ENCODE results near the gene TMF1. TPM values are rescaled to one million over a fixed set of nuclear protein-coding genes. Genes with fewer than 3 reads are reported as not detected.
A peak's percentile ranks its signal among the peaks of the same experiment; 100 is the strongest.

The TMF1 gene
- total RNA-seq, 1 donor from 2014 or later, result 39.0 TPM

DNA sequence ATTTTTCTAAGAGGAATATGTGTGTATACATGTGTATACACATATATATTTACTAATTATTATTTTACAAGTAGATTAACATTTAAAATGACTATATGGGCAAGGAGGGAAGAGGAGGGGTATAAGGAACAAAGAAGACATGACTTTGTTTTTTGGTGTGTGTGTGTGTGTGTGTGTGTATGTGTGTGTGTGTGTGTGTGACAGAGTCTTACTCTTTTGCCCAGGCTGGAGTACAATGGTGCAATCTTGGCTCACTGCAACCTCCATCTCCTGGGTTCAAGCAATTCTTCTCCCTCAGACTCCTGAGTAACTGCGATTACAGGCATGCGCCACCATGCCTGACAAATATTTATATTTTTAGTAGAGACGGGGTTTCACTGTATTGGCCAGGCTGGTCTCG lies 36.0 kb downstream of the TMF1 start:
- Mint-ChIP-seq H3K27me3 (no peaks in the 10 kb centered on the region), H3K27ac (no peak overlapping the region), H3K36me3 (ENCODE audit: low read depth) (peaks cover 20% of the 10 kb centered on the region), H3K4me1 (peaks cover 17% of the 10 kb centered on the region), H3K4me3 (no peak overlapping the region), H3K9me3 (no peaks in the 10 kb centered on the region)
- no peak for DNase-seq
- intact Hi-C loops (cut with micrococcal nuclease), result no loop called here

DNA sequence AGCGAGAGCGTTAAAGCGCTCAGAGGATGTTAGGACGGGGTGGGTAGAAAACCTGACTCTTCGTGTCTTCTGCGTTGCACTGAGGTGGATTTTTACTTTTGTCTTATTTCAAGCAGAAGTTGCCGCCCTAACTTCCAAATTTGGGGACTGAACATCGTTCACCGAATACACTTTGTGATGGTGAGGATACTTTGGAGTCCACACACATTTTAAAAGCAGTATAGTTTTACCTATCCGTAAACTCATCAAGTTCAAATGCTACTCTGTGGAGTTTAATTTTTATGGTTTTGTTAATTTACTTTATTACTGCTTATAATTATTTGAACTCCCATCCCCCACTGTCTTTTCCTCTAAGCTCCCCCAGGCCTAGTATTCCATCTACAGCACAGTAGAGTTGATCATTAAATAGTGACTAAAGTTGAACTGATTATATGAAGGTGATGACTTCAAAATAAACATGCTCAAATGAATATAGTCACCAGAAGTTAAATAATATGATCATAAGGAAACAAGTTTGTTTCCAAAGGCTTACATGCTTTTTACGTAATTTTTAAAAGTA lies 38.0 kb downstream of the TMF1 start:
- Mint-ChIP-seq H3K27me3 (no peaks in the 10 kb centered on the region), H3K27ac (peak overlapping the region; percentile 61), H3K4me3 (peak overlapping the region; percentile 85), H3K36me3 (ENCODE audit: low read depth) (peaks cover 20% of the 10 kb centered on the region), H3K4me1 (peaks cover 15% of the 10 kb centered on the region), H3K9me3 (no peaks in the 10 kb centered on the region)
- intact Hi-C loops (cut with micrococcal nuclease), result loop anchor here (2.0 kb wide), 1 partner anchor 19 kb away; no protein-coding TSS in a partner anchor
- no peak for DNase-seq

DNA sequence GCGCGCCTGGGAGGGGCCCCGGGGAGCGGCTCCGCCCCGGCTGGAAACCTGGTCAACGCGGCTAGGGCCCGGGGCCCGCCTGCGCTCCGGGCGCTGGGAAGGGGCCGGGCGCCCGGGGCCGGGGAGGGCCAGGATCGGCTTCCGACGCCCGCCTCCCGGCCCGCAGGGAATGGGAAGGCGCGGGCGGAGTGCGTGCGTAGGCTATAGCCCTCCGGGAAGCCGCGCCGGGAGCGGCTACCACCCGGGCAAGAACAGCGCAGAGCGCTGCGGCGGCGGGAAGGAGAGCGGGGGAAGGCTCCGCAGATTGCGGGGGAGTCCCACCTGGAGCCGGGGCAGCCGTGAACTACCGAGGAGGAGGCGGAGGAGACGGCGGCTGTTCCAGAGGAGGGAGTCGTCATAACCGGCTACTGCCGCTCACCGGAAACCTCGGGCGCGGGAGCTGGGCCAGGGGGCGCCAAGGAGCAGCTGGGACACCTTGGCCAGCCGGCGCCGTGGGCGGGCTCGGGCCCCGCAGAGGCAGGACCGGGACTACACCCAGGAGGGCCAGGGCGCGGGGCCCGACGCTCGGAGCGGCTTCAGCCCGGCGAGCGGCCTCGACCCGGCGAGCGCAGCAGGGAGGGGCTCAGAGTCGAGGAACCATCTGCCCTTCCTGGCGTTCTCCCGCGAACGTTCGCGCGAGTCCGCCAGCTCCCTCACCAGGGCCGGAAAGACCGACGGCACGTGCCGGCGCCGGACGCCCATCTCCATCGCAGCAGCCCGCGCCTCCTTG lies 38.7 kb downstream of the TMF1 start, which contains the start of gene EOGT:
TSS of gene EOGT (minus strand) at position 432 of the 769 bp plus-strand sequence. CDS start 3,838 bp downstream, outside the sequence.
- Mint-ChIP-seq H3K9me3 (no peaks in the 10 kb centered on the region), H3K4me1 (peaks cover 15% of the 10 kb centered on the region), H3K4me3 (peak within 1 kb of the TSS; percentile 85), H3K27me3 (no peaks in the 10 kb centered on the region), H3K36me3 (ENCODE audit: low read depth) (peaks cover 21% of the 10 kb centered on the region), H3K27ac (peak within 1 kb of the TSS; percentile 90)
- peak; percentile 95 for DNase-seq
- intact Hi-C loops (cut with micrococcal nuclease), result loop anchor here (2.0 kb wide), 3 partner anchors 19 to 71 kb away; partner anchors contain the start of gene ARL6IP5

DNA sequence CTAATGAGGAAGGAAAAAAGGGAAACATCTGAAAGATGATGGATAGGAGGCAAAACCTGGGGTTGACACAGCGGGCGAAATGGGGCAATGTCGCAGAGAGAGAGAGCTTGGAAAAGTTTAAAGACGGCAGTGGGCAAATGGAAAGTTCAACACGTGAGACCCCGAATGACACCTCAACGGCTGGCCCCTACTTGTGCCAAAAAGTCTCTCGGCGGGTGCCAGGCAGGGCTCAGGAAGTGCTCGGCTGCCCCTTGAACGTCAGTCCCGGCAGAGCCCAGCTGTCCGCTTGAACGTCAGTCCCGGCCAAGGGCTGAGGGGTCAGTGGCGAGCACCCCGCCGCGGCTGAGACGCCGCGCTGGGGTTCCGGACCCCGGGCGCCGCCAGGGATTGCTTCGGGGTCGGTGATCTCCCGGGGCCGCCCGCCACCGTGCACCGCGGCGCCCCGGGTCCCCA lies 39.3 kb downstream of the TMF1 start:
- peaks cover 15% of the 10 kb centered on the region for H3K4me1 Mint-ChIP-seq
- H3K27ac Mint-ChIP-seq, result peak overlapping the region; percentile 90
- intact Hi-C loops (cut with micrococcal nuclease), result loop anchor here (2.0 kb wide), 2 partner anchors 38 to 72 kb away; partner anchors contain the start of gene ARL6IP5
- H3K4me3 Mint-ChIP-seq, result peak overlapping the region; percentile 85
- no peaks in the 10 kb centered on the region for H3K9me3 Mint-ChIP-seq
- H3K36me3 Mint-ChIP-seq (ENCODE audit: low read depth), result peaks cover 18% of the 10 kb centered on the region
- DNase-seq, result no peak
- H3K27me3 Mint-ChIP-seq, result no peaks in the 10 kb centered on the region

DNA sequence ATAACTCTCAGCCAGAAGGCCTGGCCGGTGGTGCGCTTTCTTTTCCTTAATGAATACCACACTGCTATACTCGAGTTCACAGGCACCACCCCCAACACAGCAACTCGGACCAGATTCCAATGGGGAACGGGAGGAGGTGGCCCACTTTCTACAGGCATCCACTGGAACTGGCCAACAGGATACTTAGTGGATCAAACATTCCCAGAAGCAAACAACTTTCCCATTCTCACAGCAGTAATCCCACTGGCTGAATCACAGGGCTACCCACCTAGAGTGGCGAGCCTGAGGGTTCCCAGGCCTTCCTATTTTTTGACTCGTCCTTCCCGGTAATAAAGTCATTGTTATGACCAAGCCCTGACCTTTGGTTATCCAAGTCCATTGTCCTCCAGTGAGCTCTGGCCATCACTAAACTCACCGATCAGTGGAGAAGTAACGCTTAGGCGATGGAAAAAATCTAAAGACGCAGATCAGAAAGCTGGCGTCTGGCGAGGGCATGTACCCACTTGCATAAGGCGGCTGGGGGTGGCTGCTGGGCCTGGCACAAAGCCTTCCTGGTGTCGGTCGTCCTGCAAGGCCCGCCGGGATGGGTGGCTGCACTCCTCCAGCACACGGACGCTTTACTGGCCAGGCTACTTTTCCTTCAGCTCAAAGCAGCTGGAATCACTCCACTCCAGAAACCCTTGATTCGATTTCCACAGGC lies 39.9 kb downstream of the TMF1 start:
- H3K4me3 Mint-ChIP-seq, result peak overlapping the region; percentile 85
- H3K36me3 Mint-ChIP-seq (ENCODE audit: low read depth), result peaks cover 13% of the 10 kb centered on the region
- no peak for DNase-seq
- peaks cover 15% of the 10 kb centered on the region for H3K4me1 Mint-ChIP-seq
- H3K9me3 Mint-ChIP-seq, result no peaks in the 10 kb centered on the region
- no peaks in the 10 kb centered on the region for H3K27me3 Mint-ChIP-seq
- H3K27ac Mint-ChIP-seq, result peak overlapping the region; percentile 90
- intact Hi-C loops (cut with micrococcal nuclease), result loop anchor here (2.0 kb wide), 2 partner anchors 39 to 73 kb away; partner anchors contain the start of gene ARL6IP5

DNA sequence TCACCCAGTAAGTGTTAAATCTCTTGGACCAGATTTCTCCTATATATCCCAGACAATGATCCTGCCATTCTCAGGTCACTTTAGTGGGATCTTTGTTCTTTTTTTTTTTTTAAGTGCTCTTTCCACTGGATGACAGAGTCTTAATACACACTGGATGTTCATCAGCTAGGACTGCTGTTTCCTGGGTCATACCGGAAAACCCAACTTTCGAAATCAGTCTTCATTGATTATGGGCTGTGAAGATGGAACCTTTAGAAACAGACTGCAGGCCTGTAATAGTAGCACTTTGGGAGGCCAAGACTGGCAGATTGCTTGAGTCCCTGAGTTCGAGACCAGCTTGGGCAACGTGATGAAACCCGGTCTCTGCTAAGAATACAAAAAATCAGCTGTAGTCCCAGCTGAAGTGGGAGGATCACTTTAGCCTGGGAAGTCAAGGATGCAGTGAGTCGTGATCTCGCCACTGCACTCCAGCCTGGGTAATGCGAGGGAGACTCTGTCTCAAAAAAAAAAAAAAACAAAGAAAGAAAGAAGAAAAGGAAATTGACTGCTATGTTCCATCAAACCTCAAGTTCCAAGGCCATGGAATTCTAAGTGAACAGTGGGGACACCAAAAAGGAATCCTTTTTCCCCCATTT lies 40.9 kb downstream of the TMF1 start:
- Mint-ChIP-seq H3K4me1 (peaks cover 12% of the 10 kb centered on the region), H3K9me3 (no peaks in the 10 kb centered on the region), H3K4me3 (peak overlapping the region; percentile 6), H3K27me3 (no peaks in the 10 kb centered on the region), H3K36me3 (ENCODE audit: low read depth) (peaks cover 10% of the 10 kb centered on the region), H3K27ac (peak overlapping the region; percentile 11)
- DNase-seq, result peak; percentile 48
- intact Hi-C loops (cut with micrococcal nuclease), result no loop called here

DNA sequence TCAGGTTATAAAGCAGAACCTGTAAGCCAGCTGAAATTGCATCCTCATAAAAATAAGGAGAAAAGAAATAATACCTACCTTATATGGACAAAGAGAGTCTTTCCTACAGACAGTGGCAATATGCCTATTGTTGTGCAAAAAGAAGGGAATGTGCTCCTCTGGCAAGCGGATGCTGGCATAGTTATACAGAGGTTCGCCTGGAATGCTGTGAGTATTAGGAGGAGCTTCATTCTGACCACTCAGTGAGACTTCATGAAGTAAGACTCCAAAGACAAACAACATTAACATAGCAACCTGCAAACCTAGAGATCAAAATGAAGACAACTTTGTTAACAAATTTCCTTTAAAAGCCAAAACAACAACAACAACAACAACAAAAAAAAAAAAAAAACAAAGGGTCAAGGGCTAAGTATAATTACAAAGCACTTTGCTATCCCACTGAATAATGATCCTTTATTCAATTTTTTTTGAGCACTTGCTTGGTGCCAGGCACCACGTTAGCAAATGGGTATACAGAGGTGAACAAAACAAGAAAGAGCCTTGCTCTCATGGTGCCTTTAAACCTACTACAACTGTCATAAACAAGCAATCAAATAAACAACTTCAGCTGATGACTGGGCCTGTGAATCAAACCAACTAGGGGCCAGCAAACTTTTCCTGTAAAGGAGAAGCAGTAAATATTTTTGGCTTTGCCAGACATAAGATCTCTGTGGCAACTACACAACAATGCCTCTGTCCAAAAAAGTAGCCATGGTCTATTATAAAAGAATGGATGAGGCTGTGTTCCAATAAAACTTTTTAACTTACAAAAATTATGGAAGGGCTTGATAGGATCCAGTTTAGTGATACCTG lies 42.3 kb downstream of the TMF1 start:
- H3K36me3 Mint-ChIP-seq (ENCODE audit: low read depth), result peaks cover 6% of the 10 kb centered on the region
- H3K27ac Mint-ChIP-seq, result no peak overlapping the region
- no peak for DNase-seq
- no peak overlapping the region for H3K4me3 Mint-ChIP-seq
- peaks cover 8% of the 10 kb centered on the region for H3K4me1 Mint-ChIP-seq
- intact Hi-C loops (cut with micrococcal nuclease), result no loop called here
- H3K9me3 Mint-ChIP-seq, result no peaks in the 10 kb centered on the region
- H3K27me3 Mint-ChIP-seq, result no peaks in the 10 kb centered on the region

DNA sequence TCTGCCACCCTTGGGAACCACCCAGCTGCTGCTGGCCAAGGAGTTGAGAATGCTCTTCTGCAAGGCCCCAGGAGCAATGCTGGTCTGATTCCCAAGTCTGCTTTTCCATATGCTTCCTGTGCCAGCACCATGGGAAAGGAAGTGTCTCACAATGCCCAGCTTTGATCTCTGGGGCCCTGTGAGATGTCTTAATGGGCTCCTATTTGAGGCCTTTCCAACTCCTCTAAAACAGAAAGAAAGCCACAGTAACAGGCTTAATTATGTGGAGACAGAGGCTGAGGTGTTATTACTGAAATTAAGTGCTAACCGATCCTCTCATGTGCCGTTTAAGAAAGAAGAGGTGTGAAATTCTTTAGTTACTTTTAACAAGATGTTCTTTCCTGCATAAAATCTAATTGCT lies 43.2 kb downstream of the TMF1 start:
- Mint-ChIP-seq H3K4me1 (peaks cover 5% of the 10 kb centered on the region), H3K36me3 (ENCODE audit: low read depth) (peaks cover 9% of the 10 kb centered on the region), H3K27ac (no peak overlapping the region), H3K4me3 (no peak overlapping the region), H3K9me3 (no peaks in the 10 kb centered on the region), H3K27me3 (no peaks in the 10 kb centered on the region)
- peak; percentile 54 for DNase-seq
- intact Hi-C loops (cut with micrococcal nuclease), result no loop called here

DNA sequence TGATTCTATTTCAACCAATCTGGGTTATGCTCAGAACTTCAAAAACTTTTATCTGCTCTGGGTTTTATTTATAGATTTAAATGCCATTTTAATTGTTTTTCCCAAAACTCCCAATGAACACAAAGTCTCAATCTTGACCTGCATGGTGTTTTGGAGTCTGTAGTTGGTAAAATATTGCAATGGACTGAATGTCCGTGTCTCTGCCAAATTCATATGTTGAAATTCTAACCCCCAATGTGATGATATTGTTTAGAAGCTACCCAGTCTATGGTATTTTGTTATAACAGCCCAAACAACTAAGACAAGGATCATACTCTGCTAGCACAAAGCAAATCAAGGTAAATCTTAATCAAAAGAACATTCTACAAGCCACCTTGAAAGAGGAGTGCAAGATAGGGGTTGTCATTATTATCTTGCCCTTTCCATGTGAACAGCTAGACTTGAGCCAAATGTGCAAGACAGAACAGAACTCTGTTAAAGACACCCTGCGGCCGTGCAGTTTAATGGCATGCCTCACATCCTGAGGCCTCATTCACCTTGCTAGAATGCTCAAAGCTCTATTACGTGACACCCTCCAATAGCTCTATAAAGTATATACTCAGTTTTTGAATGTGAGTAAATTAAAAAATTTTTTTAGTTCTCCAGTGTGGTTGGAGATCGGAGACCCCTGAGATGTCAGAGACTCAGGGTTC lies 46.2 kb downstream of the TMF1 start:
- H3K9me3 Mint-ChIP-seq, result no peaks in the 10 kb centered on the region
- H3K27me3 Mint-ChIP-seq, result no peaks in the 10 kb centered on the region
- intact Hi-C loops (cut with micrococcal nuclease), result no loop called here
- DNase-seq, result no peak
- H3K4me1 Mint-ChIP-seq, result no peaks in the 10 kb centered on the region
- H3K36me3 Mint-ChIP-seq (ENCODE audit: low read depth), result peaks cover 15% of the 10 kb centered on the region
- no peak overlapping the region for H3K27ac Mint-ChIP-seq
- no peak overlapping the region for H3K4me3 Mint-ChIP-seq

DNA sequence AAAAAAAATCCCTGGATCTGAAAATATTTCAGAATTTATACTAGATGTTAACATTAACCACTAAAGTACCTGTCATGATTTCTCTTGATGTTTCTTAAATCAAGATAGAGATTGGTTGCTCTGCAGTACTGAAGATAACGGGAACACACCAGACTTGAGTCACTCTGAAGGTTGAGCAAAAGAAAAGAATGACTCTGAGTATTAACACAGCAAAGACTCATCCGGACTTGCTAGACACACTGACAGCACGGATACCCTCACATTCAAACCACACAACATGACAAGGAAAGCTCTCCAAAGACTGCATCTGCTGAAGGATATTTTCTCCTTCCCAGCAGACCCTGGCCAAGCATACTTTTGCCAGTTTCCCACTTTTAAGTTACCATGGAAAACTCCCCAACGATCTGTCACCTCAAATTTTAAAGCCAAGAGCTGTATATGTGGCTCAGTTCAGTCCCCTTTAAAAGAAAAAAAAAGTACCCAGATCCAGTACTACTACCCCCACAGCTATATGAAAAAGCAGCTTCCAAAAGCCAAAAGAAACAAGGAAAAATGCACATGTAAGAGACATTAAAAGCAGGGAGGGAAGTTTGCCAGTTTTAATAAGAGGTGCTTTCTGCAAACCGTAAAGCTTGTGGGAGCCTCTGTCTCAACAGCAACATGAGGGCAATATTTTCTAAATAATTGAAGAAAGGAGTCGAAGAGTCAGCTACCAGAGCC lies 46.9 kb downstream of the TMF1 start:
- Mint-ChIP-seq H3K4me1 (no peaks in the 10 kb centered on the region), H3K27me3 (no peaks in the 10 kb centered on the region), H3K4me3 (no peak overlapping the region), H3K9me3 (no peaks in the 10 kb centered on the region), H3K27ac (no peak overlapping the region), H3K36me3 (ENCODE audit: low read depth) (peaks cover 15% of the 10 kb centered on the region)
- DNase-seq, result peak; percentile 24
- intact Hi-C loops (cut with micrococcal nuclease), result no loop called here

DNA sequence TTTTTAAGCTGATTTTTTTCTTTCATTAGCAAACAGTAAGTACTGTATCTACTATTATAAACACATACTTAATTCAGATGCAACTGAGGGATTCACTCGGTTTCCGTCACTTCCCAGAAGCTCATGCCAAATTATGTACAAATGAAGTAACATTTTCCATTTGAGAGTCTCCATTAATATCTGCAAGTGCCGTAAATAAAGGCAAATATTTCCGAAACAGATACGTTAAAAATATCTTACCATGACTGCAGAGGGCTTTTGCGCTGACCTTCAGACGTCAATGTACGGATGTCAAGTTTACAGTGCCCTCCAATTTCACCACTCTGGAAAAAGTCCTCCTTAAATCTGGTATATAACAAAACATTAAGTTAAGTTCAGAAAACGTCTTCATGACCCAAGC lies 48.0 kb downstream of the TMF1 start:
- intact Hi-C loops (cut with micrococcal nuclease), result no loop called here
- Mint-ChIP-seq H3K9me3 (no peaks in the 10 kb centered on the region), H3K4me1 (no peaks in the 10 kb centered on the region), H3K27me3 (no peaks in the 10 kb centered on the region), H3K27ac (no peak overlapping the region), H3K36me3 (ENCODE audit: low read depth) (peaks cover 15% of the 10 kb centered on the region), H3K4me3 (no peak overlapping the region)
- peak; percentile 6 for DNase-seq

DNA sequence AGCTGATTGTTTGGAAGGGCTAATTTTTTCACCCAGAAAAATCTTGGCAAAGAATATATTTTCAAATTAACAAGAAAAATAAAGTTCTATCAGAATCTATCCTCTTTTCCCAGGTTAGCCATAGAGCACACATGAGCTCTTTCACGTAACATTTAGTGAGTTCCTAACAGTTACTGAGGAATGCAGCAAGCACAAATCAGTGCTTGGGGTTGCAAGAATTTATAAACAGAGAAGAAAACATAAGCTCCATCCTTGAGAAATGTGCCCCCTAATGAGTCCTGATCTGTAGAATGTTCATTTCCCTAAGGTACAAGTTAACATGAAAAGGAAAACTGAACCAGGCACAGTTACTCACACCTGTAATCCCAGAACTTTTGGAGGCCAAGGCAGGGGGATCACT lies 52.5 kb downstream of the TMF1 start:
- no peak for DNase-seq
- Mint-ChIP-seq H3K36me3 (ENCODE audit: low read depth) (peaks cover 26% of the 10 kb centered on the region), H3K9me3 (no peaks in the 10 kb centered on the region), H3K4me1 (peaks cover 3% of the 10 kb centered on the region), H3K27me3 (no peaks in the 10 kb centered on the region), H3K4me3 (no peak overlapping the region), H3K27ac (no peak overlapping the region)
- intact Hi-C loops (cut with micrococcal nuclease), result no loop called here
